GM21529 (cell line): ENCODE measurements around the gene RAB4B.
"Not testable (repeated sequence)": the region's sequence is repeated elsewhere in the genome, so short reads cannot be mapped to it uniquely, and the experiment has no call there.

Experiments used
- ATAC-seq: cut with Tn5 transposase; IDR thresholded peaks from one replicate; pipeline ENCODE4 v1.9.1; 2021; ENCODE audit not compliant: unreplicated experiment

RAB4B gene

GRCh38 chr19:40777937-40778705, at the start of gene RAB4B:
Gene RAB4B, plus strand, starts transcription at chr19:40778247. Its CDS starts 129 bp downstream, at chr19:40778376.
- ATAC-seq: peak; percentile 59

- ATAC-seq: not testable (repeated sequence)
Observed at GRCh38 chr19:40730065-40730464, 48.0 kb upstream of the RAB4B start.

- ATAC-seq: not testable (repeated sequence)
Observed at GRCh38 chr19:40732304-40732703, 45.7 kb upstream of the RAB4B start.

GRCh38 chr19:40733149-40733548, 44.9 kb upstream of the RAB4B start:
- no peak for ATAC-seq

- ATAC-seq: no peak
Observed at GRCh38 chr19:40735013-40735771, 42.9 kb upstream of the RAB4B start.

GRCh38 chr19:40736661-40737060, 41.4 kb upstream of the RAB4B start:
- ATAC-seq: no peak

- ATAC-seq: no peak
Observed at GRCh38 chr19:40737102-40737644, 40.9 kb upstream of the RAB4B start.

GRCh38 chr19:40739030-40739839, 38.8 kb upstream of the RAB4B start:
- no peak for ATAC-seq

- ATAC-seq: no peak
Observed at GRCh38 chr19:40739871-40740703, 38.0 kb upstream of the RAB4B start.

- no peak for ATAC-seq
Observed at GRCh38 chr19:40740747-40741146, 37.3 kb upstream of the RAB4B start.

- ATAC-seq: no peak
Observed at GRCh38 chr19:40741527-40742390, 36.3 kb upstream of the RAB4B start.

- no peak for ATAC-seq
Observed at GRCh38 chr19:40742477-40742876, 35.6 kb upstream of the RAB4B start.

- no peak for ATAC-seq
Observed at GRCh38 chr19:40742886-40743285, 35.2 kb upstream of the RAB4B start.

- no peak for ATAC-seq
Observed at GRCh38 chr19:40743926-40744325, 34.1 kb upstream of the RAB4B start.

- no peak for ATAC-seq
Observed at GRCh38 chr19:40744554-40745401, 33.3 kb upstream of the RAB4B start.

GRCh38 chr19:40745402-40745780, 32.7 kb upstream of the RAB4B start:
- ATAC-seq: no peak

- ATAC-seq: no peak
Observed at GRCh38 chr19:40747536-40747935, 30.5 kb upstream of the RAB4B start.

GRCh38 chr19:40750058-40750873, 27.8 kb upstream of the RAB4B start, which contains the start of gene ACTMAP:
Gene ACTMAP, minus strand, starts transcription at chr19:40750477. Its CDS starts 674 bp downstream, at chr19:40749803.
- ATAC-seq: peak; percentile 76
